Mesothelial cell of epicardium (in vitro differentiated cells): Measurements from ENCODE around the gene DLGAP1. TPM values are rescaled to one million over a fixed set of nuclear protein-coding genes. Genes with fewer than 3 reads are reported as not detected.

Experiments
- DNase-seq, 2 experiments: peaks; one replicate each; pipeline ENCODE4 v3.0.0; 2021; ENCODE audit warnings: low spot score in 2 of 2; ENCODE audit not compliant: unreplicated experiment in 2 of 2
- H3K27ac Mint-ChIP-seq: 2 replicates; pipeline ENCODE4 v1.8.0; 2021; ENCODE audit warnings: mixed read lengths
- H3K27me3 Mint-ChIP-seq: 2 replicates; pipeline ENCODE4 v1.8.0; 2021; ENCODE audit warnings: low read depth, mixed read lengths
- H3K36me3 Mint-ChIP-seq: 2 replicates; pipeline ENCODE4 v1.8.0; 2021; ENCODE audit warnings: mixed read lengths
- H3K4me1 Mint-ChIP-seq: 2 replicates; pipeline ENCODE4 v1.8.0; 2021; ENCODE audit warnings: mixed read lengths
- H3K4me3 Mint-ChIP-seq: 2 replicates; pipeline ENCODE4 v1.8.0; 2021; ENCODE audit warnings: mild to moderate bottlenecking, moderate library complexity, mixed read lengths
- H3K9me3 Mint-ChIP-seq: 2 replicates; pipeline ENCODE4 v1.8.0; 2021; ENCODE audit warnings: mixed read lengths
- CTCF ChIP-seq: fragments of 200-600 bp; sonication (generic); IDR thresholded peaks from one replicate; pipeline ENCODE4 v1.5.0; 2021; ENCODE audit warnings: antibody characterized with exemption; ENCODE audit not compliant: unreplicated experiment
- total RNA-seq: library from RNA; stranded (reverse); gene quantifications from 3 replicates; pipeline ENCODE4 v1.2.1, GENCODE V29; 2021

The DLGAP1 gene
- total RNA-seq, 1 donor from 2014 or later, result 4.6 TPM

- no peak for DNase-seq
- Mint-ChIP-seq H3K4me3 (no peak overlapping the region), H3K27ac (no peak overlapping the region), H3K4me1 (peaks cover 35% of the 10 kb centered on the region), H3K36me3 (no peaks in the 10 kb centered on the region), H3K27me3 (no peaks in the 10 kb centered on the region), H3K9me3 (no peaks in the 10 kb centered on the region)
- no peak for TF ChIP-seq CTCF
Observed at GRCh38 chr18:3524706-3525105, 930.4 kb downstream of the DLGAP1 start.

- H3K4me1 Mint-ChIP-seq, result peaks cover under 1% of the 10 kb centered on the region
- H3K9me3 Mint-ChIP-seq, result no peaks in the 10 kb centered on the region
- no peak for DNase-seq
- TF ChIP-seq CTCF, result no peak
- H3K36me3 Mint-ChIP-seq, result no peaks in the 10 kb centered on the region
- H3K27me3 Mint-ChIP-seq, result no peaks in the 10 kb centered on the region
- H3K27ac Mint-ChIP-seq, result no peak overlapping the region
- no peak overlapping the region for H3K4me3 Mint-ChIP-seq
Observed at GRCh38 chr18:3520230-3521085, 934.6 kb downstream of the DLGAP1 start.

- Mint-ChIP-seq H3K9me3 (no peaks in the 10 kb centered on the region), H3K4me1 (peaks cover 7% of the 10 kb centered on the region), H3K4me3 (no peak overlapping the region), H3K27me3 (no peaks in the 10 kb centered on the region), H3K36me3 (no peaks in the 10 kb centered on the region), H3K27ac (no peak overlapping the region)
- no peak for DNase-seq
- no peak for TF ChIP-seq CTCF
Observed at GRCh38 chr18:3514312-3515216, 940.5 kb downstream of the DLGAP1 start.

GRCh38 chr18:3513481-3513880 is 941.6 kb downstream of the DLGAP1 start:
- H3K4me3 Mint-ChIP-seq, result no peak overlapping the region
- no peak for TF ChIP-seq CTCF
- no peak overlapping the region for H3K27ac Mint-ChIP-seq
- H3K9me3 Mint-ChIP-seq, result no peaks in the 10 kb centered on the region
- H3K36me3 Mint-ChIP-seq, result no peaks in the 10 kb centered on the region
- H3K4me1 Mint-ChIP-seq, result peaks cover 16% of the 10 kb centered on the region
- no peak for DNase-seq
- H3K27me3 Mint-ChIP-seq, result no peaks in the 10 kb centered on the region

GRCh38 chr18:3511980-3512379 is 943.1 kb downstream of the DLGAP1 start:
- Mint-ChIP-seq H3K27ac (peak overlapping the region; percentile 3), H3K36me3 (no peaks in the 10 kb centered on the region)

More at GRCh38 chr18:3511980-3512379, 943.1 kb downstream of the DLGAP1 start:
- Mint-ChIP-seq H3K4me1 (peaks cover 16% of the 10 kb centered on the region), H3K9me3 (no peaks in the 10 kb centered on the region), H3K4me3 (no peak overlapping the region), H3K27me3 (no peaks in the 10 kb centered on the region)
- TF ChIP-seq CTCF, result no peak
- no peak for DNase-seq
